ENCODE data around the gene CREM. TPM values are rescaled to one million over a fixed set of nuclear protein-coding genes. Genes with fewer than 3 reads are reported as not detected.
A peak's percentile ranks its signal among the peaks of the same experiment; 100 is the strongest.
"Not testable (repeated sequence)": the region's sequence is repeated elsewhere in the genome, so short reads cannot be mapped to it uniquely, and the experiment has no call there.

Gene CREM
- polyA plus RNA-seq, 1 of the 3 experiments (the other 2 are of a cell fraction) = 41.4 TPM

DNA sequence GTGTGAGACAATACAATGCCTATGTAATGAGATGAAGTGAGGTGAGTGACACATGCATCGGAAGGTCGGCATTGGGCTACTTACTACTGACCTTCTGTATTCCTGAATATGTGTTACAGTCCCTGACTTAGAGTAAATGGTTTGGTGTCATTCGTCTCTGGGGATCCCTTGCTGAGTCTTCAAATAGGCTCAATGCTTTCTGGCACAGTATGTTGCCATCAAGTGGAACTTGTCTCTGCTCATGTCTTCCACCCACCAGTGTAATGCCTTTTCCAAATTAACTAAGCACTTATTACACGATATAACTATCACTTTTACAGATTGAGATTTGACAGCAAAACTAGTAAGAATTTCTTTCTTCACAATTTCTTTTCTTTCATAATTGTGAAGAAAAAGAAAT is 47.4 kb upstream of the CREM start:
- TF ChIP-seq, protein P1, sequence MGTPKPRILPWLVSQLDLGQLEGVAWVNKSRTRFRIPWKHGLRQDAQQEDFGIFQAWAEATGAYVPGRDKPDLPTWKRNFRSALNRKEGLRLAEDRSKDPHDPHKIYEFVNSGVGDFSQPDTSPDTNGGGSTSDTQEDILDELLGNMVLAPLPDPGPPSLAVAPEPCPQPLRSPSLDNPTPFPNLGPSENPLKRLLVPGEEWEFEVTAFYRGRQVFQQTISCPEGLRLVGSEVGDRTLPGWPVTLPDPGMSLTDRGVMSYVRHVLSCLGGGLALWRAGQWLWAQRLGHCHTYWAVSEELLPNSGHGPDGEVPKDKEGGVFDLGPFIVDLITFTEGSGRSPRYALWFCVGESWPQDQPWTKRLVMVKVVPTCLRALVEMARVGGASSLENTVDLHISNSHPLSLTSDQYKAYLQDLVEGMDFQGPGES (IDR thresholded peaks at IDR 0.05; ENCODE audit: low read depth, low read length) = no peak
- Histone ChIP-seq H3K9me2 (no peaks in the 10 kb centered on the region), H3K9me3 (peaks cover 7% of the 10 kb centered on the region; the same call in 1 of the 2 replicates), H3K4me2 (peak overlapping the region; percentile 54), H3K27me3 (ENCODE audit: insufficient read depth) (no peaks in the 10 kb centered on the region), H2AFZ (ENCODE audit: low read depth) (no peak overlapping the region), H4K20me1 (ENCODE audit: insufficient read depth) (no peaks in the 10 kb centered on the region), H3K36me3 (replicated peaks in 1 of 2; ENCODE audit: control insufficient read depth in 1 of 2, insufficient read depth in 2 of 2, low read length in 1 of 2) (peaks cover 0 to 8% of the 10 kb centered on the region in 2 experiments), H3F3A (replicated peaks; ENCODE audit: insufficient read depth) (peaks cover 24% of the 10 kb centered on the region), H3K27ac (ENCODE audit: low read depth in 2 of 2, low read length in 1 of 2) (peak overlapping the region; percentile 28 to 75; a peak in 2 of 4 replicates), H3K4me1 (ENCODE audit: control insufficient read depth in 1 of 2, insufficient read depth in 2 of 2, low read depth in 1 of 2, low read length in 1 of 2) (peaks cover 0 to 7% of the 10 kb centered on the region in 2 experiments; a peak in 1 of 4 replicates), H3K9ac (peak overlapping the region; percentile 4; the same call in 1 of the 2 replicates), H3K79me2 (ENCODE audit: insufficient read depth) (peaks cover 82% of the 10 kb centered on the region), H3K4me3 (ENCODE audit: low read depth in 2 of 2, low read length in 1 of 2) (peak overlapping the region in 1 of 2 experiments; percentile 6; a peak in 1 of 4 replicates)
- ChIA-PET POLR2A (no interaction called here), CTCF (interaction anchor here (1.5 kb wide), 1 partner anchor 11 kb away, joined by 6 read pairs; the partner anchor contains the start of gene CUL2)
- WGBS (ENCODE audit: low lambda C conversion rate) = 66% methylated on average over 4 of the region's 4 CpGs
- DNase-seq = no peak

DNA sequence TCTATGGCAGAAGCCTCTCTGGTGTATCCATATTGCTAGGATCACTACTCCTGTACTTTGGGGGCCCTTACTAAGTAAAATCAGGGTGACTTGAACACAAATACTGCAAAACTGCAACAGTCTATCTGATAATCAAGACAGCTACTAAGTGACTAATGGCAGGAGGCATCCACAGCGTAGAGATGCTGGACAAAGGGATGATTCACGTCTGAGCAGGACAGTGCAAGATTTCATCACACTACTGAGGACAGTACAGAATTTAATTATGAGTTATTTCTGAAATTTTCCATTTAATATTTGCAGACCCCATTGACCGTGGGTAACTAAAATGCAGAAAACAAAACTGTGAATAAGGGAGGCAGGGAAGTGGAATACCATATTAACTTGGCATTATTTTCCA is 46.9 kb upstream of the CREM start:
- peak overlapping the region; percentile 4; the same call in 1 of the 2 replicates for H3K9ac ChIP-seq
- H3F3A ChIP-seq (replicated peaks; ENCODE audit: insufficient read depth) = peaks cover 24% of the 10 kb centered on the region
- no peak overlapping the region for H2AFZ ChIP-seq (ENCODE audit: low read depth)
- CTCF ChIA-PET = interaction anchor here (0.6 to 1.5 kb wide), 2 partner anchors 10 to 111 kb away, joined by 3 to 6 read pairs; partner anchors contain the start of gene CUL2
- no peaks in the 10 kb centered on the region for H3K9me2 ChIP-seq
- POLR2A ChIA-PET = no interaction called here
- H3K36me3 ChIP-seq (replicated peaks in 1 of 2; ENCODE audit: control insufficient read depth in 1 of 2, insufficient read depth in 2 of 2, low read length in 1 of 2) = peaks cover 0 to 8% of the 10 kb centered on the region in 2 experiments
- H3K4me2 ChIP-seq = peak overlapping the region; percentile 54
- 3% methylated on average over 3 of the region's 3 CpGs for WGBS (ENCODE audit: low lambda C conversion rate)
- DNase-seq = no peak
- peak overlapping the region; percentile 28 to 75; a peak in 2 of 4 replicates for H3K27ac ChIP-seq (ENCODE audit: low read depth in 2 of 2, low read length in 1 of 2)
- H4K20me1 ChIP-seq (ENCODE audit: insufficient read depth) = no peaks in the 10 kb centered on the region
- no peaks in the 10 kb centered on the region for H3K27me3 ChIP-seq (ENCODE audit: insufficient read depth)
- peaks cover 82% of the 10 kb centered on the region for H3K79me2 ChIP-seq (ENCODE audit: insufficient read depth)
- H3K9me3 ChIP-seq = peaks cover 7% of the 10 kb centered on the region; the same call in 1 of the 2 replicates
- H3K4me1 ChIP-seq (ENCODE audit: control insufficient read depth in 1 of 2, insufficient read depth in 2 of 2, low read depth in 1 of 2, low read length in 1 of 2) = peaks cover 0 to 2% of the 10 kb centered on the region in 2 experiments; a peak in 1 of 4 replicates
- H3K4me3 ChIP-seq (ENCODE audit: low read depth in 2 of 2, low read length in 1 of 2) = peak overlapping the region in 1 of 2 experiments; percentile 6; a peak in 1 of 4 replicates
- TF ChIP-seq TAF1 (IDR thresholded peaks at IDR 0.05; ENCODE audit: borderline replicate concordance, low read depth, low read length) (no peak), POLR2AphosphoS5 (IDR thresholded peaks at IDR 0.05; ENCODE audit: low read depth, low read length) (peak; percentile 33; the same call in 1 of the 2 replicates), NFIC (IDR thresholded peaks at IDR 0.05; ENCODE audit: borderline replicate concordance) (peak; percentile 21; the same call in 1 of the 2 replicates), JUND (IDR thresholded peaks at IDR 0.05) (peak; percentile 90), TCF12 (IDR thresholded peaks at IDR 0.05) (peak; percentile 82), FOSL2 (IDR thresholded peaks at IDR 0.05; ENCODE audit: borderline replicate concordance, low read depth) (peak; percentile 91), RXRA (IDR thresholded peaks at IDR 0.05; ENCODE audit: borderline replicate concordance, low read depth) (0 out of 2 replicates have a peak, but pooled peaks have one; percentile 26), EP300 (IDR thresholded peaks at IDR 0.05; ENCODE audit: borderline replicate concordance in 1 of 2, low read depth in 1 of 2, low read length in 1 of 2) (peak in 1 of 2 experiments; percentile 59; a peak in 1 of 4 replicates), SIN3A (IDR thresholded peaks at IDR 0.05; ENCODE audit: borderline replicate concordance, low read depth, low read length) (no peak)
- TF ChIP-seq, protein P2, sequence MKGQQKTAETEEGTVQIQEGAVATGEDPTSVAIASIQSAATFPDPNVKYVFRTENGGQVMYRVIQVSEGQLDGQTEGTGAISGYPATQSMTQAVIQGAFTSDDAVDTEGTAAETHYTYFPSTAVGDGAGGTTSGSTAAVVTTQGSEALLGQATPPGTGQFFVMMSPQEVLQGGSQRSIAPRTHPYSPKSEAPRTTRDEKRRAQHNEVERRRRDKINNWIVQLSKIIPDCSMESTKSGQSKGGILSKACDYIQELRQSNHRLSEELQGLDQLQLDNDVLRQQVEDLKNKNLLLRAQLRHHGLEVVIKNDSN (IDR thresholded peaks at IDR 0.05; ENCODE audit: borderline replicate concordance, low read depth) = no peak
- TF ChIP-seq, protein P3, sequence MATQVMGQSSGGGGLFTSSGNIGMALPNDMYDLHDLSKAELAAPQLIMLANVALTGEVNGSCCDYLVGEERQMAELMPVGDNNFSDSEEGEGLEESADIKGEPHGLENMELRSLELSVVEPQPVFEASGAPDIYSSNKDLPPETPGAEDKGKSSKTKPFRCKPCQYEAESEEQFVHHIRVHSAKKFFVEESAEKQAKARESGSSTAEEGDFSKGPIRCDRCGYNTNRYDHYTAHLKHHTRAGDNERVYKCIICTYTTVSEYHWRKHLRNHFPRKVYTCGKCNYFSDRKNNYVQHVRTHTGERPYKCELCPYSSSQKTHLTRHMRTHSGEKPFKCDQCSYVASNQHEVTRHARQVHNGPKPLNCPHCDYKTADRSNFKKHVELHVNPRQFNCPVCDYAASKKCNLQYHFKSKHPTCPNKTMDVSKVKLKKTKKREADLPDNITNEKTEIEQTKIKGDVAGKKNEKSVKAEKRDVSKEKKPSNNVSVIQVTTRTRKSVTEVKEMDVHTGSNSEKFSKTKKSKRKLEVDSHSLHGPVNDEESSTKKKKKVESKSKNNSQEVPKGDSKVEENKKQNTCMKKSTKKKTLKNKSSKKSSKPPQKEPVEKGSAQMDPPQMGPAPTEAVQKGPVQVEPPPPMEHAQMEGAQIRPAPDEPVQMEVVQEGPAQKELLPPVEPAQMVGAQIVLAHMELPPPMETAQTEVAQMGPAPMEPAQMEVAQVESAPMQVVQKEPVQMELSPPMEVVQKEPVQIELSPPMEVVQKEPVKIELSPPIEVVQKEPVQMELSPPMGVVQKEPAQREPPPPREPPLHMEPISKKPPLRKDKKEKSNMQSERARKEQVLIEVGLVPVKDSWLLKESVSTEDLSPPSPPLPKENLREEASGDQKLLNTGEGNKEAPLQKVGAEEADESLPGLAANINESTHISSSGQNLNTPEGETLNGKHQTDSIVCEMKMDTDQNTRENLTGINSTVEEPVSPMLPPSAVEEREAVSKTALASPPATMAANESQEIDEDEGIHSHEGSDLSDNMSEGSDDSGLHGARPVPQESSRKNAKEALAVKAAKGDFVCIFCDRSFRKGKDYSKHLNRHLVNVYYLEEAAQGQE (IDR thresholded peaks at IDR 0.05; ENCODE audit: low read depth, low read length) = 0 out of 2 replicates have a peak, but pooled peaks have one; percentile 23
- TF ChIP-seq, protein P4, sequence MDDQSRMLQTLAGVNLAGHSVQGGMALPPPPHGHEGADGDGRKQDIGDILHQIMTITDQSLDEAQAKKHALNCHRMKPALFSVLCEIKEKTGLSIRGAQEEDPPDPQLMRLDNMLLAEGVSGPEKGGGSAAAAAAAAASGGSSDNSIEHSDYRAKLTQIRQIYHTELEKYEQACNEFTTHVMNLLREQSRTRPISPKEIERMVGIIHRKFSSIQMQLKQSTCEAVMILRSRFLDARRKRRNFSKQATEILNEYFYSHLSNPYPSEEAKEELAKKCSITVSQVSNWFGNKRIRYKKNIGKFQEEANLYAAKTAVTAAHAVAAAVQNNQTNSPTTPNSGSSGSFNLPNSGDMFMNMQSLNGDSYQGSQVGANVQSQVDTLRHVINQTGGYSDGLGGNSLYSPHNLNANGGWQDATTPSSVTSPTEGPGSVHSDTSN (IDR thresholded peaks at IDR 0.05) = peak; percentile 88
- TF ChIP-seq, protein P5, sequence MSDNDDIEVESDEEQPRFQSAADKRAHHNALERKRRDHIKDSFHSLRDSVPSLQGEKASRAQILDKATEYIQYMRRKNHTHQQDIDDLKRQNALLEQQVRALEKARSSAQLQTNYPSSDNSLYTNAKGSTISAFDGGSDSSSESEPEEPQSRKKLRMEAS (IDR thresholded peaks at IDR 0.05; ENCODE audit: low read depth) = 0 out of 2 replicates have a peak, but pooled peaks have one; percentile 23

DNA sequence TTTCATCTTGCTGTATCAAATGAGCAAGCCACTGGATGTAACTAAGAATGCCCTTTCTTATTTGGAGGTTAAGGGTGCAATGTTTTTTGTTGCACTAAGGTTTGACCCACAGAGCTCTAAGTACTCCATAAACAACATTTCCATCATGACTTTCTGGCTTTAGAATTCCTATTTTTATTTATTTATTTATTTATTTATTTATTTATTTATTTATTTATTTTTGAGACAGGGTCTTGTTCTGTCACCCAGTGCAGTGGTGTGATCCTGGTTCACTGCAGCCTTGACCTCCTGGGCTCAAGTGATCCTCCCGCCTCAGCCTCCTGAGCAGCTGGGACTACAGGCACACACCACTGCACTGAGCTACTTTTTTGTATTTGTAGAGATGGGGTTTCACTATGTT is 46.4 kb upstream of the CREM start:
- DNase-seq; H3K27me3 ChIP-seq (ENCODE audit: insufficient read depth); H2AFZ ChIP-seq (ENCODE audit: low read depth); H3K9me3 ChIP-seq; H3K4me1 ChIP-seq (ENCODE audit: control insufficient read depth in 1 of 2, insufficient read depth in 2 of 2, low read depth in 1 of 2, low read length in 1 of 2); H3K9ac ChIP-seq; H3K4me3 ChIP-seq (ENCODE audit: low read depth in 2 of 2, low read length in 1 of 2); H3K9me2 ChIP-seq; POLR2A ChIA-PET; H3K36me3 ChIP-seq (replicated peaks in 1 of 2; ENCODE audit: control insufficient read depth in 1 of 2, insufficient read depth in 2 of 2, low read length in 1 of 2); H4K20me1 ChIP-seq (ENCODE audit: insufficient read depth): not testable (repeated sequence)
- H3F3A ChIP-seq (replicated peaks; ENCODE audit: insufficient read depth) = peaks cover 24% of the 10 kb centered on the region
- H3K27ac ChIP-seq (ENCODE audit: low read depth in 2 of 2, low read length in 1 of 2) = peak overlapping the region in 1 of 2 experiments; percentile 75; a peak in 2 of 4 replicates
- CTCF ChIA-PET = interaction anchor here (0.6 to 1.7 kb wide), 3 partner anchors 10 to 110 kb away, joined by 3 to 6 read pairs (median 5); partner anchors contain the start of gene CUL2
- H3K79me2 ChIP-seq (ENCODE audit: insufficient read depth) = peaks cover 82% of the 10 kb centered on the region
- peak overlapping the region; percentile 54; the same call in 1 of the 2 replicates for H3K4me2 ChIP-seq
- 93% methylated on average over 1 of the region's 1 CpG for whole genome bisulfite sequencing (ENCODE audit: low lambda C conversion rate)
